Measurements from ENCODE around the gene P2RY12.

P2RY12 gene

GRCh38 chr3:151384741-151385174 is at the start of gene P2RY12:
Gene P2RY12 (minus strand): TSS chr3:151384753. CDS start chr3:151338845, 45,908 bp downstream.
- DNase-seq, result no peak

- no peak for DNase-seq
Observed at GRCh38 chr3:151432616-151433372, 48.2 kb upstream of the P2RY12 start.

GRCh38 chr3:151431940-151432339 is 47.4 kb upstream of the P2RY12 start:
- DNase-seq, result no peak

- no peak for DNase-seq
Observed at GRCh38 chr3:151430821-151431484, 46.4 kb upstream of the P2RY12 start.

GRCh38 chr3:151428386-151428785 is 43.8 kb upstream of the P2RY12 start:
- no peak for DNase-seq

GRCh38 chr3:151426341-151426657 is 41.7 kb upstream of the P2RY12 start:
- no peak for DNase-seq

GRCh38 chr3:151425627-151426340 is 41.2 kb upstream of the P2RY12 start:
- DNase-seq, result no peak

- no peak for DNase-seq
Observed at GRCh38 chr3:151423091-151423490, 38.5 kb upstream of the P2RY12 start.

- DNase-seq, result no peak
Observed at GRCh38 chr3:151421938-151422337, 37.4 kb upstream of the P2RY12 start.

GRCh38 chr3:151419806-151420205 is 35.3 kb upstream of the P2RY12 start:
- DNase-seq, result no peak

- DNase-seq, result no peak
Observed at GRCh38 chr3:151415289-151415688, 30.7 kb upstream of the P2RY12 start.

GRCh38 chr3:151412989-151413388 is 28.4 kb upstream of the P2RY12 start:
- no peak for DNase-seq

GRCh38 chr3:151410891-151411559 is 26.5 kb upstream of the P2RY12 start:
- no peak for DNase-seq

- no peak for DNase-seq
Observed at GRCh38 chr3:151407928-151408327, 23.4 kb upstream of the P2RY12 start.

- no peak for DNase-seq
Observed at GRCh38 chr3:151404316-151404715, 19.8 kb upstream of the P2RY12 start.

- no peak for DNase-seq
Observed at GRCh38 chr3:151403246-151403645, 18.7 kb upstream of the P2RY12 start.

GRCh38 chr3:151402349-151402748 is 17.8 kb upstream of the P2RY12 start:
- no peak for DNase-seq

GRCh38 chr3:151400341-151400740 is 15.8 kb upstream of the P2RY12 start:
- no peak for DNase-seq

- no peak for DNase-seq
Observed at GRCh38 chr3:151398895-151399294, 14.3 kb upstream of the P2RY12 start.

- DNase-seq, result no peak
Observed at GRCh38 chr3:151395806-151396205, 11.3 kb upstream of the P2RY12 start.

GRCh38 chr3:151394611-151395010 is 10.1 kb upstream of the P2RY12 start:
- DNase-seq, result no peak

GRCh38 chr3:151393941-151394340 is 9.4 kb upstream of the P2RY12 start:
- DNase-seq, result no peak

Data from C1 segment of cervical spinal cord (tissue), 14 donors.